Measurements from ENCODE around the gene EIF4G3. TPM values are rescaled to one million over a fixed set of nuclear protein-coding genes. Genes with fewer than 3 reads are reported as not detected.
"Not testable (repeated sequence)": the region's sequence is repeated elsewhere in the genome, so short reads cannot be mapped to it uniquely, and the experiment has no call there.

EIF4G3 gene
- total and polyA plus RNA-seq, 10 donors: 14.3 to 97.3 (median 64.1) TPM

GRCh38 chr1:20913242-20913641 lies 263.5 kb downstream of the EIF4G3 start:
- TF ChIP-seq POLR2A (IDR thresholded peaks at IDR 0.05): no peak
- TF ChIP-seq POLR2AphosphoS5 (IDR thresholded peaks at IDR 0.05): no peak
- TF ChIP-seq, protein P1, sequence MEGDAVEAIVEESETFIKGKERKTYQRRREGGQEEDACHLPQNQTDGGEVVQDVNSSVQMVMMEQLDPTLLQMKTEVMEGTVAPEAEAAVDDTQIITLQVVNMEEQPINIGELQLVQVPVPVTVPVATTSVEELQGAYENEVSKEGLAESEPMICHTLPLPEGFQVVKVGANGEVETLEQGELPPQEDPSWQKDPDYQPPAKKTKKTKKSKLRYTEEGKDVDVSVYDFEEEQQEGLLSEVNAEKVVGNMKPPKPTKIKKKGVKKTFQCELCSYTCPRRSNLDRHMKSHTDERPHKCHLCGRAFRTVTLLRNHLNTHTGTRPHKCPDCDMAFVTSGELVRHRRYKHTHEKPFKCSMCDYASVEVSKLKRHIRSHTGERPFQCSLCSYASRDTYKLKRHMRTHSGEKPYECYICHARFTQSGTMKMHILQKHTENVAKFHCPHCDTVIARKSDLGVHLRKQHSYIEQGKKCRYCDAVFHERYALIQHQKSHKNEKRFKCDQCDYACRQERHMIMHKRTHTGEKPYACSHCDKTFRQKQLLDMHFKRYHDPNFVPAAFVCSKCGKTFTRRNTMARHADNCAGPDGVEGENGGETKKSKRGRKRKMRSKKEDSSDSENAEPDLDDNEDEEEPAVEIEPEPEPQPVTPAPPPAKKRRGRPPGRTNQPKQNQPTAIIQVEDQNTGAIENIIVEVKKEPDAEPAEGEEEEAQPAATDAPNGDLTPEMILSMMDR (IDR thresholded peaks at IDR 0.05 in 8 of 11, conservative IDR thresholded peaks at IDR 0.05 in 3 of 11): no peak
- H3K4me3 ChIP-seq: no peak overlapping the region
- H3K36me3 ChIP-seq: peaks cover 0 to 13% (median 0%) of the 10 kb centered on the region in 6 donors
- no peak for DNase-seq
- H3K27me3 ChIP-seq (replicated peaks in 1 of 7): no peaks in the 10 kb centered on the region
- no peaks in the 10 kb centered on the region for H3K4me1 ChIP-seq
- intact Hi-C loops (cut with DNase I; ENCODE audit: low total_unique reads): no loop called here
- 95 to 100% (median 99%) methylated on average over 2 of the region's 2 CpGs for WGBS, 5 donors
- H3K9me3 ChIP-seq: no peaks in the 10 kb centered on the region
- no peak overlapping the region for H3K27ac ChIP-seq

DNA sequence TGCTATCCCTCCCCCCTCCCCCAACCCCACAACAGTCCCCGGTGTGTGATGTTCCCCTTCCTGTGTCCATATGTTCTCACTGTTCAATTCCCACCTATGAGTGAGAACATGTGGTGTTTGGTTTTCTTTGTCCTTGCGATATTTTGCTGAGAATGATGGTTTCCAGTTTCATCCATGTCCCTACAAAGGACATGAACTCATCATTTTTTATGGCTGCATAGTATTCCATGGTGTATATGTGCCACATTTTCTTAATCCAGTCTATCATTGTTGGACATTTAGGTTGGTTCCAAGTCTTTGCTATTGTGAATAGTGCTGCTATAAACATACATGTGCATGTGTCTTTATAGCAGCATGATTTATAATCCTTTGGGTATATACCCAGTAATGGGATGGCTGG lies 269.2 kb downstream of the EIF4G3 start:
- H3K27me3 ChIP-seq (replicated peaks in 1 of 7); H3K9me3 ChIP-seq; H3K27ac ChIP-seq; H3K4me1 ChIP-seq; intact Hi-C loops (cut with DNase I; ENCODE audit: low total_unique reads); DNase-seq; H3K4me3 ChIP-seq: not testable (repeated sequence)
- 91 to 100% (median 97%) methylated on average over 1 to 2 of the region's 2 CpGs for WGBS, 5 donors
- H3K36me3 ChIP-seq: peaks cover 0 to 39% (median 1%) of the 10 kb centered on the region in 6 donors

- no peak for DNase-seq
- Histone ChIP-seq H3K4me3 (no peak overlapping the region), H3K9me3 (no peaks in the 10 kb centered on the region), H3K36me3 (peaks cover 0 to 49% (median 7%) of the 10 kb centered on the region in 6 donors), H3K27me3 (replicated peaks in 1 of 7) (no peaks in the 10 kb centered on the region), H3K4me1 (no peaks in the 10 kb centered on the region), H3K27ac (no peak overlapping the region)
- no peak for TF ChIP-seq POLR2AphosphoS5 (IDR thresholded peaks at IDR 0.05)
- TF ChIP-seq, protein P1 (IDR thresholded peaks at IDR 0.05 in 8 of 11, conservative IDR thresholded peaks at IDR 0.05 in 3 of 11): no peak
- TF ChIP-seq POLR2A (IDR thresholded peaks at IDR 0.05): no peak
- 80 to 91% (median 89%) methylated on average over 2 of the region's 2 CpGs for WGBS, 5 donors
- intact Hi-C loops (cut with DNase I; ENCODE audit: low total_unique reads): no loop called here
These were observed 273.3 kb downstream of the EIF4G3 start for GRCh38 chr1:20903437-20903836.

DNA sequence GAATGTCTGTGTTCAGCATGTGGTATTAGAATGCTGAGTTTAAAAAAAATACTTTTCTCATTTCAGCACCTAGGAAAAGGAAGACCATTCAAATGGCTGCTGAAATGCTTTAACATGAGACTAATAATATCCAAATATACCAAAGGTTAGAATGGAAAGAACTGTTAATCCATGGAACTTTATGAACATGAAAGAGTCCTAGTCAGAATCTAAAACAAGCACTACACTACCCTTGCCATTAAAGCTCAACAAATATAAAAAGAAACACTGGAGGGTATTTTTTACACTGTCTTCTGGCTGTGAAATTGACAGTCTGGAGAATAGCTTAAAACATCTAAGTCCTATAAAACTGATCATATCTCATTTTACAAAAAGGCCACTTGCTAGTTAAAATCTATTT lies 276.6 kb downstream of the EIF4G3 start:
- Histone ChIP-seq H3K9me3 (no peaks in the 10 kb centered on the region), H3K36me3 (peaks cover 0 to 63% (median 11%) of the 10 kb centered on the region in 6 donors), H3K27me3 (replicated peaks in 1 of 7) (no peaks in the 10 kb centered on the region), H3K4me1 (no peaks in the 10 kb centered on the region), H3K4me3 (no peak overlapping the region), H3K27ac (no peak overlapping the region)
- intact Hi-C loops (cut with DNase I; ENCODE audit: low total_unique reads): no loop called here
- no peak for DNase-seq
- no peak for TF ChIP-seq POLR2AphosphoS5 (IDR thresholded peaks at IDR 0.05)
- no peak for TF ChIP-seq POLR2A (IDR thresholded peaks at IDR 0.05)
- TF ChIP-seq, protein P1 (IDR thresholded peaks at IDR 0.05 in 8 of 11, conservative IDR thresholded peaks at IDR 0.05 in 3 of 11): no peak

All from spleen (tissue), 11 donors.